ENCODE measurements around the gene GLI2. TPM values are rescaled to one million over a fixed set of nuclear protein-coding genes. Genes with fewer than 3 reads are reported as not detected.

The GLI2 gene
- polyA plus RNA-seq, 4 donors = 1.2 to 3.6 TPM; not detected in 2

- WGBS, 3 donors = 2 to 5% (median 3%) methylated on average over 33 to 48 of the region's 48 CpGs
- Histone ChIP-seq H3K36me3 (ENCODE audit: control insufficient read depth in 3 of 3, insufficient read depth in 2 of 3, low read depth in 1 of 3, low read length in 3 of 3) (no peaks in the 10 kb centered on the region), H3K9me3 (ENCODE audit: control insufficient read depth in 2 of 2, insufficient read depth in 1 of 2, low read depth in 1 of 2, low read length in 1 of 2) (no peaks in the 10 kb centered on the region), H3K27me3 (ENCODE audit: control insufficient read depth in 3 of 3, insufficient read depth in 3 of 3, low read length in 3 of 3) (peaks cover 16 to 85% (median 17%) of the 10 kb centered on the region in 3 donors), H3K4me3 (ENCODE audit: low read depth in 1 of 3, low read length in 3 of 3) (peak overlapping the region in 2 of 3 donors; percentile 17 to 67), H3K4me1 (ENCODE audit: control insufficient read depth in 3 of 3, insufficient read depth in 2 of 3, low read depth in 1 of 3, low read length in 2 of 3) (peaks cover 0 to 25% (median 0%) of the 10 kb centered on the region in 3 donors), H3K27ac (ENCODE audit: low read depth in 1 of 3, low read length in 2 of 3) (peak overlapping the region in 2 of 3 donors; percentile 64 to 80)
- DNase-seq (peak in 1 of 2 donors; percentile 56), FAIRE-seq (no peak)
These were observed 1.1 kb downstream of the GLI2 start for GRCh38 chr2:120736624-120737339.

- Histone ChIP-seq H3K4me3 (ENCODE audit: low read depth in 1 of 3, low read length in 3 of 3) (peak overlapping the region in 2 of 3 donors; percentile 17 to 67), H3K27me3 (ENCODE audit: control insufficient read depth in 3 of 3, insufficient read depth in 3 of 3, low read length in 3 of 3) (peaks cover 18 to 90% (median 23%) of the 10 kb centered on the region in 3 donors), H3K4me1 (ENCODE audit: control insufficient read depth in 3 of 3, insufficient read depth in 2 of 3, low read depth in 1 of 3, low read length in 2 of 3) (peaks cover 0 to 25% (median 0%) of the 10 kb centered on the region in 3 donors), H3K36me3 (ENCODE audit: control insufficient read depth in 3 of 3, insufficient read depth in 2 of 3, low read depth in 1 of 3, low read length in 3 of 3) (no peaks in the 10 kb centered on the region), H3K27ac (ENCODE audit: low read depth in 1 of 3, low read length in 2 of 3) (peak overlapping the region in 2 of 3 donors; percentile 64 to 80), H3K9me3 (ENCODE audit: control insufficient read depth in 2 of 2, insufficient read depth in 1 of 2, low read depth in 1 of 2, low read length in 1 of 2) (no peaks in the 10 kb centered on the region)
- WGBS, 3 donors = 4 to 9% (median 9%) methylated on average over 37 of the region's 37 CpGs
- peak; percentile 10 to 62 for DNase-seq
- FAIRE-seq = no peak
These were observed 1.9 kb downstream of the GLI2 start for GRCh38 chr2:120737340-120738101.

- no peak for DNase-seq
- Histone ChIP-seq H3K4me1 (ENCODE audit: control insufficient read depth in 3 of 3, insufficient read depth in 2 of 3, low read depth in 1 of 3, low read length in 2 of 3) (peaks cover 0 to 25% (median 0%) of the 10 kb centered on the region in 3 donors), H3K27me3 (ENCODE audit: control insufficient read depth in 3 of 3, insufficient read depth in 3 of 3, low read length in 3 of 3) (peaks cover 18 to 89% (median 23%) of the 10 kb centered on the region in 3 donors), H3K9me3 (ENCODE audit: control insufficient read depth in 2 of 2, insufficient read depth in 1 of 2, low read depth in 1 of 2, low read length in 1 of 2) (no peaks in the 10 kb centered on the region), H3K27ac (ENCODE audit: low read depth in 1 of 3, low read length in 2 of 3) (peak overlapping the region in 2 of 3 donors; percentile 32 to 64), H3K4me3 (ENCODE audit: low read depth in 1 of 3, low read length in 3 of 3) (no peak overlapping the region), H3K36me3 (ENCODE audit: control insufficient read depth in 3 of 3, insufficient read depth in 2 of 3, low read depth in 1 of 3, low read length in 3 of 3) (no peaks in the 10 kb centered on the region)
- FAIRE-seq = no peak
- WGBS, 3 donors = 58 to 71% (median 61%) methylated on average over 7 of the region's 7 CpGs
These were observed 2.4 kb downstream of the GLI2 start for GRCh38 chr2:120738117-120738516.

GRCh38 chr2:120738786-120739437, 3.2 kb downstream of the GLI2 start:
- peaks cover 0 to 25% (median 0%) of the 10 kb centered on the region in 3 donors for H3K4me1 ChIP-seq (ENCODE audit: control insufficient read depth in 3 of 3, insufficient read depth in 2 of 3, low read depth in 1 of 3, low read length in 2 of 3)
- DNase-seq = no peak
- no peak for FAIRE-seq
- H3K27ac ChIP-seq (ENCODE audit: low read depth in 1 of 3, low read length in 2 of 3) = peak overlapping the region in 1 of 3 donors; percentile 17
- H3K27me3 ChIP-seq (ENCODE audit: control insufficient read depth in 3 of 3, insufficient read depth in 3 of 3, low read length in 3 of 3) = peaks cover 21 to 89% (median 23%) of the 10 kb centered on the region in 3 donors
- 52 to 68% (median 59%) methylated on average over 10 of the region's 10 CpGs for WGBS, 3 donors
- no peaks in the 10 kb centered on the region for H3K9me3 ChIP-seq (ENCODE audit: control insufficient read depth in 2 of 2, insufficient read depth in 1 of 2, low read depth in 1 of 2, low read length in 1 of 2)
- no peaks in the 10 kb centered on the region for H3K36me3 ChIP-seq (ENCODE audit: control insufficient read depth in 3 of 3, insufficient read depth in 2 of 3, low read depth in 1 of 3, low read length in 3 of 3)
- no peak overlapping the region for H3K4me3 ChIP-seq (ENCODE audit: low read depth in 1 of 3, low read length in 3 of 3)

- Histone ChIP-seq H3K36me3 (ENCODE audit: control insufficient read depth in 3 of 3, insufficient read depth in 2 of 3, low read depth in 1 of 3, low read length in 3 of 3) (no peaks in the 10 kb centered on the region), H3K4me1 (ENCODE audit: control insufficient read depth in 3 of 3, insufficient read depth in 2 of 3, low read depth in 1 of 3, low read length in 2 of 3) (peaks cover 0 to 25% (median 0%) of the 10 kb centered on the region in 3 donors), H3K27me3 (ENCODE audit: control insufficient read depth in 3 of 3, insufficient read depth in 3 of 3, low read length in 3 of 3) (peaks cover 21 to 88% (median 23%) of the 10 kb centered on the region in 3 donors), H3K9me3 (ENCODE audit: control insufficient read depth in 2 of 2, insufficient read depth in 1 of 2, low read depth in 1 of 2, low read length in 1 of 2) (no peaks in the 10 kb centered on the region), H3K27ac (ENCODE audit: low read depth in 1 of 3, low read length in 2 of 3) (no peak overlapping the region), H3K4me3 (ENCODE audit: low read depth in 1 of 3, low read length in 3 of 3) (no peak overlapping the region)
- FAIRE-seq = no peak
- 55 to 69% (median 67%) methylated on average over 8 of the region's 8 CpGs for WGBS, 3 donors
- DNase-seq = peak in 1 of 2 donors; percentile 26
These were observed 3.9 kb downstream of the GLI2 start for GRCh38 chr2:120739438-120740090.

GRCh38 chr2:120740375-120740764, 4.7 kb downstream of the GLI2 start:
- DNase-seq = no peak
- no peak for FAIRE-seq
- no peak overlapping the region for H3K27ac ChIP-seq (ENCODE audit: low read depth in 1 of 3, low read length in 2 of 3)
- H3K4me3 ChIP-seq (ENCODE audit: low read depth in 1 of 3, low read length in 3 of 3) = no peak overlapping the region
- H3K27me3 ChIP-seq (ENCODE audit: control insufficient read depth in 3 of 3, insufficient read depth in 3 of 3, low read length in 3 of 3) = peaks cover 17 to 84% (median 23%) of the 10 kb centered on the region in 3 donors
- H3K9me3 ChIP-seq (ENCODE audit: control insufficient read depth in 2 of 2, insufficient read depth in 1 of 2, low read depth in 1 of 2, low read length in 1 of 2) = no peaks in the 10 kb centered on the region
- 73 to 79% (median 77%) methylated on average over 8 of the region's 8 CpGs for WGBS, 3 donors
- no peaks in the 10 kb centered on the region for H3K36me3 ChIP-seq (ENCODE audit: control insufficient read depth in 3 of 3, insufficient read depth in 2 of 3, low read depth in 1 of 3, low read length in 3 of 3)
- H3K4me1 ChIP-seq (ENCODE audit: control insufficient read depth in 3 of 3, insufficient read depth in 2 of 3, low read depth in 1 of 3, low read length in 2 of 3) = peaks cover 0 to 25% (median 0%) of the 10 kb centered on the region in 3 donors

GRCh38 chr2:120740765-120741524, 5.3 kb downstream of the GLI2 start:
- Histone ChIP-seq H3K36me3 (ENCODE audit: control insufficient read depth in 3 of 3, insufficient read depth in 2 of 3, low read depth in 1 of 3, low read length in 3 of 3) (no peaks in the 10 kb centered on the region), H3K4me3 (ENCODE audit: low read depth in 1 of 3, low read length in 3 of 3) (no peak overlapping the region), H3K9me3 (ENCODE audit: control insufficient read depth in 2 of 2, insufficient read depth in 1 of 2, low read depth in 1 of 2, low read length in 1 of 2) (no peaks in the 10 kb centered on the region), H3K4me1 (ENCODE audit: control insufficient read depth in 3 of 3, insufficient read depth in 2 of 3, low read depth in 1 of 3, low read length in 2 of 3) (peaks cover 0 to 25% (median 0%) of the 10 kb centered on the region in 3 donors), H3K27me3 (ENCODE audit: control insufficient read depth in 3 of 3, insufficient read depth in 3 of 3, low read length in 3 of 3) (peaks cover 13 to 88% (median 23%) of the 10 kb centered on the region in 3 donors), H3K27ac (ENCODE audit: low read depth in 1 of 3, low read length in 2 of 3) (no peak overlapping the region)
- no peak for FAIRE-seq
- DNase-seq = no peak
- WGBS, 3 donors = 35 to 56% (median 50%) methylated on average over 20 of the region's 20 CpGs
